ENCODE measurements around the gene DYNC1H1.

Gene DYNC1H1

DNA sequence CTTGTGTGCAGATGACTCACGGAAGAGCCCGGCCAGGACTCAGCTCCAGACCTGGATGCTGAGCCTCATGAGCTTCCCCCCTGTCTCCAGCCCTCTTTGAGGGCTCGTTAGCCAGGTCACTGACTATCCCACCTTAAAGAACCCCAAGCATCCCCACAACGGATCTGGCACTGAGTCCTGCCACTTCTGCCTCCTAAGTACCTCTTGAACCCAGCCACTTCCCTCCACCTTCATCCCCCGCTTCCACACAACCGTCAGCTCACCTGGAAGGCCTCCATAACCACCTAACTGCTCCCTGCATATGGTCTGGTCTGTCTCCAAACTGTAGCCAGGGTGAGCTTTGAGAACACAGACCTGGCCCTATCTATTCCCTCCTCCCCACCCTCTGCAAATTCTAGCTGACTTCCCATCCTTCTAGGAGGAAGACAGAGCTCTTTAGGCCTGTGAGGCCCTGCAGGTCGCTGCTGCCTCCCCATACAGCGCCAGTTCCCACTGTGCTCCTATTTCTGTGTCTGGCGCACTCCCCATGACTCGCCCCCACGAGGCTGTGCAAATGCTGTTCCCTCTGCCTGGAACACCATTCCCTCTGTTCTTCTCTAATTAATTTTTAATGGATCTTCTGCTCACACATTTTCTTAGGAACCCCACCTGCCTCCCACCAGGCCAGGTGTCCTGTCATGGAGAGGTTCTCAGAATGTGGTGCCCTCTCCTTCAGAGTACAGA lies 125.4 kb downstream of the DYNC1H1 start:
- DNase-seq (ENCODE audit: low spot score) = no peak

DNA sequence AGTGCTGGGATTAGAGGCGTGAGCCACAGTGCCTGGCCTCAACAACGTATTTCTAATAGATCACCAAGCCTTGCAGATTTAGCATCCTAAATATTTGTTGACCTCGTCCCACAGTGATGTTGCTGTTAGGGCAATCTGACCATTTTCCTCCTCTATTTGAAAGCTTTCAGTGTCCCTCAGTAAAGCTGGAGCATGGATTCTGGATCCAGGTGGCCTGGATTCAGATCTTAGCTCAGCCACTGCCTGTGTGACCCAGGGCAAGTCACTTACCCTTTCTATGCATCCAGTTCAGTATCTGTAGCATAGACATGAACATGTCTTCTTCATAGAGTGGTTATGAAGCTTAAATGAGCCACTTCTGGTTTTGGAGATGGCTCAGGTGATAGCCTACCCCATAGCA lies 126.3 kb downstream of the DYNC1H1 start:
- DNase-seq (ENCODE audit: low spot score) = no peak

DNA sequence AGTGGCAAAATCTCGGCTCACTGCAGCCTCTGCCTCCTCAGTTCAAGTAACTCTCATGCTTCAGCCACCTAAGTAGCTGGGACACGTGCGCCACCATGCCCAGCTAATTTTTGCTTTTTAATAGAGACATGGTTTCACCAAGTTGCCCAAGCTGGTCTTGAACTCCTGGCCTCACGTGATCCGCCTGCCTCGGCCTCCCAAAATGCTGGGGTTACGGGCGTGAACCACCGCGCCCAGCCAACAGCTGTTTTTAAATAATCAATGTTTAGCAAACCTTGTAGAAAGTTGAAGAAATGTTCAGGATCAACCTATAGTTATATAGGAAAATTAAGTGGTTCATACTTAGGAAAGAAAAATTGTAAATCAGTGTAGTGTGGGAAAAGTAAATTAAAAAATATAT lies 128.4 kb downstream of the DYNC1H1 start:
- no peak for DNase-seq (ENCODE audit: low spot score)

DNA sequence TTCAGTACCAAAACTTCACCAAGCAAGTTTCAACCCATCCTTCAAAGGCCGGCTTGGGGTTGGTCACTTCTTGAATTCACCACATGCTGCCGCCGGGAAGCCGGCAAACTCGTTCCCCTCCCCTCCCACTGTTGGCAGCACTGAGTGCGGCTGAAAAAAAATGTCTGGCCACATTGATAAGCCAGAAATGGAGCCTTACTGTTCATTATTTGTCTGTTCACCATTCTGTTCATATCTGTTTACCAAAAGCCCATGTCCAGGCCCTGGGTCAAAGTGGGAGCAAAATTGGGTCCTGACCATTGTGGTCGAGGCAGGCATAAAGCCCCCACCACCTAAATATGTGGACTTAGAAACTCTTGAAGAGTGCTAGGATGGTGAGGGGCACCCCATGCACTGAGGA lies 129.7 kb downstream of the DYNC1H1 start:
- DNase-seq (ENCODE audit: low spot score) = no peak

DNA sequence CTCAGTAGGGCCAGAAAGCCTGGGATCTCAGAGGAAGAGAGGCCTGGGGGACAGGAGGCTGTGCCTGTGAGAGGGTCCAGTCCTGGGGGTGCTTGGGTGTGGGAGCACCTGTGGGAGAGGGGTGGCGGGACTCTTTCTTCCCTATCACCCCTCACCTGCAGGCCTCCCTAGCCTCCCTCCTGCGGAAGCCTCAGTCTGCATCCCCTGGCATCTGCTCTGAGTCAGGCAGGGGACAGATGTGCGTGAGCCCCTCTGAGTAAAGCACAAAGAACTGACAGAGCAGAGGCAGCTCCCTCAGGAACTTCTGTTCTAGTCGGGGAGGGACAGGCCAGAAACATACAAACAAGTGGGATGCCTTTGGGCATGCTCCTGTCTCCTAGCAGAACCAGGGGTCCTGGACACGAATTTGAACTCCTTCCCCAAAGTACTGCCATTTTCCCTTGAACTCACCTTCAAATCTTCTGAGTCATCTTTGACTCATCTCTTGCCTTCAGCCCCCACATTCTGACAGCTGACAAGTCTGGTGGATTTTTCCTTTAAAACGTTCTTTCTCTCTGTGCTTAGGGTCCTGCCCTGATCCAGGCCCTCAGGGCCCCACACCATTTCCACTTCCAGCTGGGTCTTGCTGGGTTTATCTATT lies 131.0 kb downstream of the DYNC1H1 start:
- no peak for DNase-seq (ENCODE audit: low spot score)

DNA sequence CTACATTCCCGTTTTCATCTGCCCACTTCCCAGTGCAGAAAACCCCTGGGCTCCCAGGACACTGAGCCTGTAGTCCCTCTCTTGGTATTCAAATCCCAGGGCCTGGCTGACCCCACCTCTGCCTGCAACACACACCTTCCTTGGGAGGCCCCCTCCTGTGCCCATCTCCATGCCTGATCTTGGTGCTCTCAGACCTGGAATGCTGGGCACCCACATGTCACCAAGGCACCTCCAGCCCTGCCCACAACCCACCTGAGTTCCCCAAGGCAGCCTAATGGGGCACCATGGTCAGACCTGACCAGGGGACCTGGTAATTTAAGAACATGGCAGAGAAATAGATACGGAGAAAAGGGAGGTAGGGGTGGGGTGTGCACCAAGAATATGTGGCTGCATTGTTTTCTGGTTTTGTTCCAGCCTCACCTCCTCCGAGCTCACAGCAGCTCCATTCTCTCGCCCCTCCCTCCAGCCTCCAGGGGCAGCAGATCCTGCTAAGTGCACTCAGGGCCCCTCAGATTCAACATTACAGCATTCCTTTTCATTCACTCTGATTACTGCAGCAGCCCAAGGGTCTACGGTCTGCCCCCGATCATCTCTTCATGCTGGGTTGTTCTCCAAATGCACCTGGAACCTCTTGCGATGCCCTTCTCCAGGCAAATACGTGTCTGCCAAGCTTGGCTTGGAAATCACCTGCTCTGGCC lies 131.6 kb downstream of the DYNC1H1 start:
- no peak for DNase-seq (ENCODE audit: low spot score)

DNA sequence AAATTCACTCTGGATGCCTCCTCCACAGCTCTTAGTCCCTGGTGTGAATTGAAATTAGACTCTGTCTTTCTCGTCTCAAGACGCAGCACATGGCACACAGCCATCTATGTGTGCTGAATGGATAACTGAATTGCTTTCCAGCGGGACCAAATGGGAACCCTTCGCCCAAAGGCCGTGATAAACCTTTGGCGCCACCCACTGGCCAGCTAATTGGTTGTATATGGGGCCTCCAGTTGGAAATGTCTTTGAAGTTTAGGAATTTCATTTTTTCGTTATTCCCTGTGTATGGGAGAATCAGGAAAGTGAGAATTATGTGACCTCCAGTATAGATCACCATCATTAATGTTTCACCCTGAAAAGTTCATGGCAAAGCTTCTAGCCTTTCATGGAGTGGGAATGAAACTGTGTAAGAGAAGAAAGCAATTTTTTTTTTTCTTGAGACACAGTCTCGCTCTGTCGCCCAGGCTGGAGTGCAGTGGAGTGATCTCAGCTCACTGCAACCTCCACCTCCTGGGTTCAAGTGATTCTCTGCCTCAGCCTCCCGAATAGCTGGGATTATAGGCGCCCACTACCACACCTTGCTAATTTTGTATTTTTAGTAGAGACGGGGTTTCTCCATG lies 132.3 kb downstream of the DYNC1H1 start:
- DNase-seq (ENCODE audit: low spot score) = peak; percentile 86

DNA sequence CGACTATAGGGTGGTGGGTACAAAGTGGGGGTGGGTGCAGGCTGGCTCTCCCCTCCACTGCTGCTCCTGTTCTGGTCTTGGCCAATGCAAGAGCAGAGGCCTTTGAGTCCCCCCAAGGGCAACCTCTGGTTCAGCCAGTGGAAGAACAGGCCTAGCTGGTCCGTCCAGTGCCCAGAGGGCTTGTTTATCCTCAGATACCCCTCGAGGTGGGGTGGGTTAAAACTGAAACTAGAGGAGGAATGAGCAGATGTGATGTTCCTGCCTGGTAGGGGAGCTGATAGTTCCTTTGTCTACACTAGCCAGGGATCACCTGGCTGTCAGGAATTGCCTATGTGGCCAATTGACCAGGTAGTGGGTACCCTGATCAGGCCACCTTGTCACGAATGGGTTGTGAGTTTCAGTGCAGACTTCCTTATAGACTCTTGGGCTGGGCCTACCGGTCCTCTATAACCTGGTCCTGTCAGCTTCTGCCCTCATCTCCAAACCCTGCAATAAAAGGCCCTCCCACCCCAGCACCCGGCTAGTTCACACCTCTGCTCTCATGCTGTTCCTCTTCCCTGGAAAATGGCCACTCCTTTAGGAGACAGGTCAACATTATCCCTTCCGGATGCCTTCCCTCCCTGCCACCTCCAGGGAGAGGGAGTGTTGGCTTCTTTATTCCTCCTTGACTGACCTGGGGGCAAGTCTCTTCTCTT lies 133.2 kb downstream of the DYNC1H1 start:
- no peak for DNase-seq (ENCODE audit: low spot score)

DNA sequence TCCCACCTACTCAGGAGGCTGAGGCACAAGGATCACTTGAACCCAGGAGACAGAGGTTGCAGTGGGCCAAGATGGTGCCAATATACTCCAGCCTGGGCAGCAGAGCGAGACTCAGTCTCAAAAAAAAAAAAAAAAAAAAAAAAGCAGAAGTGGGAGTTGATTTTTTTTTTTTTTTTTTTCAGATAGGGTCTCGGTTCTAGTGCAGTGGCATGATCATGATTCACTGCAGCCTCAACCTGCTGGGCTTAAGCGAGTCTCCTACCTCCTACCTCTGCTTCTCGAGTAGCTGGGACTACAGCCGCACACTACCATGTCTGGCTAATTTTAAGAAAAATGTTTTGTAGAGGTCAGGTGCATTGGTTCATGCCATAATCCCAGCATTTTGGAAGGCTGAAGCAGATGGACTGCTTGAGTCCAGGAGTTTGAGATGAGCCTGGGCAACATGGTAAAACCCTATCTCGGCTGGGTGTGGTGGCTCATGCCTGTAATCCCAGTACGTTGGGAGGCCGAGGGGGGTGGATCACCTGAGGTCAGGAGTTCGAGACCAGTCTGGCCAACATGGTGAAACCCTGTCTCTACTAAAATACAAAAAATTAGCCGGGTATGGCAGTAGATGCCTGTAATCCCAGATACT lies 138.8 kb downstream of the DYNC1H1 start:
- no peak for DNase-seq (ENCODE audit: low spot score)

DNA sequence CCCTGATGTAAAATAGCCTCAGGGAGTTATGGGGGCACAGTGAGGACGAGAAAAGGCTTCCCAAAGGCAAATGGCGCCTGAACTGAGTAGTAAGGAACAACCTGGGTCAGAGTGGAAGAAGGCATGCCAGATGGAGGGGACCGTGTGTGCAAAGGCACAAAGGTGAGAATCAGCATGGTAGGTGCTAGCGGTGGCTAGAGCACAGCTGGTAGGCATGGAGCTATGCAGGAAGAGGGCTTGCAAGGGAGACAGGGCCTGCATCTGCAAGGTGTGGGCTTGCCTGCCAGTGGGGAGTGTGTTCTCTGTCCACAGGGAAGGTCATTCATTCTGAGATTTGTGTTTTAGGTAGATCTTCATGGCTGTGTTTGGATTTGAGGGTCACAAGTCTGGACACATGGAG lies 141.0 kb downstream of the DYNC1H1 start:
- no peak for DNase-seq (ENCODE audit: low spot score)
